HCT116 (cell line): ENCODE data around the gene CA14. TPM values are rescaled to one million over a fixed set of nuclear protein-coding genes. Genes with fewer than 3 reads are reported as not detected.

Experiments used
- ATAC-seq: fragments of 200-7000 bp; cut with Tn5 transposase; 2 replicates; pipeline ENCODE4 v1.9.1; 2020; ENCODE audit warnings: mild to moderate bottlenecking, moderate library complexity
- BruUV-seq: library from RNA; stranded (reverse); fragments of 400-500 nt; replicated peaks from 2 replicates; lab custom pipeline; 2021; lab: Mats Ljungman, UMichigan
- CTCF ChIA-PET: fragments of 300-600 bp; sonication (Branson Sonifier 250); formaldehyde crosslinking; loops from one replicate; lab custom pipeline; 2021; ENCODE audit warnings: antibody characterized with exemption; lab: Charles Lee
- POLR2A ChIA-PET: fragments of 300-600, 350-600 bp; sonication (Branson Sonifier 250); formaldehyde crosslinking; loops from one replicate; lab custom pipeline; 2021; ENCODE audit warnings: antibody characterized with exemption; lab: Charles Lee
- RAD21 ChIA-PET, 2 experiments: fragments of 300-600 bp; sonication (Branson Sonifier 250); formaldehyde crosslinking; loops; one replicate each; lab custom pipeline; 2023; ENCODE audit warnings: low total read pairs in 2 of 2; ENCODE audit not compliant: uncharacterized antibody in 2 of 2, unreplicated experiment in 2 of 2, low non-redundant PET in 1 of 2; lab: Charles Lee
- DNase-seq: peaks from one replicate; pipeline ENCODE4 v3.0.0-alpha.2; 2010; ENCODE audit warnings: low read depth, low spot score
- H2AFZ ChIP-seq: fragments of 200-600 bp; shearing (Covaris generic), sonication (generic); 2 replicates; pipeline ENCODE4 v1.6.1; 2017; ENCODE audit warnings: low read depth, mixed run types, mixed read lengths, antibody characterized with exemption, low read length; ENCODE audit not compliant: poor library complexity, severe bottlenecking
- H3K27ac ChIP-seq: 2 replicates; pipeline ENCODE4 v1.5.1; 2012; ENCODE audit warnings: low read depth, low read length
- H3K27me3 ChIP-seq: fragments of 200-600 bp; sonication (generic); 2 replicates; pipeline ENCODE4 v1.6.1; 2016; ENCODE audit warnings: mixed run types, low read length, mixed read lengths; ENCODE audit not compliant: insufficient read depth
- H3K36me3 ChIP-seq, 2 experiments: fragments of 200-500 bp in 1 of 2; fragments of 200-600 bp in 1 of 2; sonication (Bioruptor generic) in 1 of 2; sonication (generic) in 1 of 2; 2 replicates each; pipeline versions ENCODE4 v1.5.1 to v1.6.1; 2014 to 2016; ENCODE audit warnings: low read length in 2 of 2, inconsistent platforms in 1 of 2, mixed read lengths in 1 of 2, mixed run types in 1 of 2; ENCODE audit not compliant: insufficient read depth in 2 of 2, control insufficient read depth in 1 of 2
- H3K4me1 ChIP-seq, 2 experiments: fragments of 200-600 bp in 1 of 2; sonication (generic) in 1 of 2; 2 replicates each; pipeline versions ENCODE4 v1.5.1 to v1.6.1; 2012 to 2017; ENCODE audit warnings: low read length in 2 of 2, inconsistent platforms in 1 of 2, mild to moderate bottlenecking in 1 of 2, mixed read lengths in 1 of 2, mixed run types in 1 of 2, moderate library complexity in 1 of 2; ENCODE audit not compliant: insufficient read depth in 2 of 2, control insufficient read depth in 1 of 2
- H3K4me2 ChIP-seq: fragments of 200-600 bp; sonication (generic); 2 replicates; pipeline ENCODE4 v1.6.1; 2017; ENCODE audit warnings: mixed run types, low read length, mixed read lengths
- H3K4me3 ChIP-seq, 2 experiments: fragments of 200-600 bp in 1 of 2; sonication (generic) in 1 of 2; replicated peaks in 1 of 2; 2 replicates each; pipeline ENCODE4 v1.5.1; 2011 to 2016; ENCODE audit warnings: low read length in 2 of 2, control low read depth in 1 of 2, low read depth in 1 of 2, mild to moderate bottlenecking in 1 of 2, mixed read lengths in 1 of 2, mixed run types in 1 of 2
- H3K79me2 ChIP-seq: fragments of 200-600 bp; sonication (generic); 2 replicates; pipeline ENCODE4 v1.6.1; 2017; ENCODE audit warnings: mild to moderate bottlenecking, mixed run types, low read length, moderate library complexity, mixed read lengths; ENCODE audit not compliant: insufficient read depth
- H3K9ac ChIP-seq: fragments of 200-600 bp; sonication (generic); 2 replicates; pipeline ENCODE4 v1.6.1; 2016; ENCODE audit warnings: low read length, mixed read lengths
- H3K9me2 ChIP-seq: fragments of 200-600 bp; sonication (generic), shearing (Covaris generic); 2 replicates; pipeline ENCODE4 v1.6.1; 2017; ENCODE audit warnings: mixed run types, mild to moderate bottlenecking, moderate library complexity; ENCODE audit not compliant: insufficient read depth
- H3K9me3 ChIP-seq, 2 experiments: fragments of 200-500 bp in 1 of 2; fragments of 200-600 bp in 1 of 2; sonication (Bioruptor generic) in 1 of 2; sonication (generic) in 1 of 2; 2 replicates each; pipeline ENCODE4 v1.6.1; 2014 to 2017; ENCODE audit warnings: low read length in 2 of 2, mixed read lengths in 2 of 2, inconsistent platforms in 1 of 2, low read depth in 1 of 2, mild to moderate bottlenecking in 1 of 2, mixed run types in 1 of 2, moderate library complexity in 1 of 2; ENCODE audit not compliant: control insufficient read depth in 1 of 2, insufficient read depth in 1 of 2
- H4K20me1 ChIP-seq: fragments of 200-600 bp; sonication (generic), shearing (Covaris generic); 2 replicates; pipeline ENCODE4 v1.6.1; 2017; ENCODE audit warnings: mixed run types, mild to moderate bottlenecking, moderate library complexity; ENCODE audit not compliant: insufficient read depth
- CBX3 ChIP-seq: IDR thresholded peaks from 2 replicates; pipeline ENCODE4 v1.6.1; 2012; ENCODE audit warnings: low read depth
- EZH2 ChIP-seq: fragments of 200-600 bp; sonication (generic); IDR thresholded peaks from 2 replicates; pipeline ENCODE4 v1.6.1; 2017; ENCODE audit warnings: antibody characterized with exemption, mixed run types
- FOSL1 ChIP-seq: IDR thresholded peaks from 2 replicates; pipeline ENCODE4 v1.6.1; 2012; ENCODE audit warnings: low read depth
- JUND ChIP-seq: IDR thresholded peaks from 2 replicates; pipeline ENCODE4 v1.6.1; 2012
- SIN3A ChIP-seq: IDR thresholded peaks from 2 replicates; pipeline ENCODE4 v1.6.1; 2012; ENCODE audit warnings: low read depth
- SRF ChIP-seq: IDR thresholded peaks from 2 replicates; pipeline ENCODE4 v1.6.1; 2012; ENCODE audit warnings: low read depth
- TCF7L2 ChIP-seq: IDR thresholded peaks from 2 replicates; pipeline ENCODE4 v1.7.0; 2011; ENCODE audit warnings: borderline replicate concordance, inconsistent platforms; ENCODE audit not compliant: insufficient read depth, insufficient read length; ENCODE audit errors: extremely low read depth
- ZNF274 ChIP-seq: fragments of 200-500 bp; sonication (Bioruptor generic); IDR thresholded peaks from 2 replicates; pipeline ENCODE4 v1.6.1; 2014; ENCODE audit warnings: mild to moderate bottlenecking, low read depth, low read length, inconsistent platforms
- intact Hi-C: fragments of 100-400 bp; cut with micrococcal nuclease; formaldehyde crosslinking; loops from 2 replicates; pipeline ENCODE4 v1.10.0; 2022
- total RNA-seq: library from RNA; stranded (reverse); gene quantifications from one replicate; pipeline ENCODE4 v1.2.1, GENCODE V29; 2021; ENCODE audit not compliant: unreplicated experiment
- TF ChIP-seq, protein P1 (sequence below): IDR thresholded peaks from 2 replicates; pipeline ENCODE4 v1.6.1; 2012
- TF ChIP-seq, protein P2 (sequence below): IDR thresholded peaks from 2 replicates; pipeline ENCODE4 v1.6.1; 2012
- TF ChIP-seq, protein P3 (sequence below): IDR thresholded peaks from 2 replicates; pipeline ENCODE4 v1.6.1; 2011; ENCODE audit warnings: mild to moderate bottlenecking, low read length, moderate library complexity; ENCODE audit not compliant: insufficient replicate concordance; ENCODE audit errors: extremely low read depth
- TF ChIP-seq, protein P4 (sequence below): IDR thresholded peaks from 2 replicates; pipeline ENCODE4 v1.6.1; 2012; ENCODE audit warnings: low read depth

CA14 gene
- total RNA-seq, 1 experiment from 2014 or later, result 0.39 TPM

DNA sequence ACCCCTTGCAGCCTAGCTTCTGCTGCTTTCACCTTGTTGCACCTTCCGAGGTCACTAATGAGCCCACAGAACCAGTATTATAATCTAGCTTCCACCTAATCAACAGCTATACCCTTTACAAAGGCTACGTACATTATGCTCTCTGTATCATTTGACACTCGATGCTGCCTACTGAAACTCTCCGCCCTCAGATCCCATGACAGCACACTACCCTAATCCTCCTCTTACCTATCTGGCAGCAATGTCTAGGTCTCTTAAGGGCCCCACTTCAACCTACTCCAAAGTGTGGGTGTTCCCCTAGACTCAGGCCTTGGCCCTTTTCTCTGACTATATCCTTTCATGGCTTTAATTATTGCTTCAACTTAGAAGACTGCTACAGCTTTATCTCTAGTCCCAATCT lies 31.2 kb downstream of the CA14 start:
- Histone ChIP-seq H3K36me3 (no peaks in the 10 kb centered on the region), H3K9me3 (no peaks in the 10 kb centered on the region), H3K9ac (no peak overlapping the region), H4K20me1 (no peaks in the 10 kb centered on the region), H3K79me2 (peaks cover 2% of the 10 kb centered on the region), H3K4me2 (no peak overlapping the region), H3K27me3 (peaks cover 16% of the 10 kb centered on the region; the same call in 1 of the 2 replicates), H3K4me1 (peaks cover 3 to 8% of the 10 kb centered on the region in 2 experiments; a peak in 2 of 4 replicates), H3K4me3 (no peak overlapping the region), H2AFZ (no peak overlapping the region), H3K27ac (no peak overlapping the region), H3K9me2 (no peaks in the 10 kb centered on the region)
- DNase-seq, result no peak
- no TSS peak for BruUV-seq
- ChIA-PET CTCF (no interaction called here), POLR2A (no interaction called here), RAD21 (no interaction called here)
- ATAC-seq, result no peak
- TF ChIP-seq, protein P1, sequence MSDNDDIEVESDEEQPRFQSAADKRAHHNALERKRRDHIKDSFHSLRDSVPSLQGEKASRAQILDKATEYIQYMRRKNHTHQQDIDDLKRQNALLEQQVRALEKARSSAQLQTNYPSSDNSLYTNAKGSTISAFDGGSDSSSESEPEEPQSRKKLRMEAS, result no peak
- intact Hi-C loops, result no loop called here

DNA sequence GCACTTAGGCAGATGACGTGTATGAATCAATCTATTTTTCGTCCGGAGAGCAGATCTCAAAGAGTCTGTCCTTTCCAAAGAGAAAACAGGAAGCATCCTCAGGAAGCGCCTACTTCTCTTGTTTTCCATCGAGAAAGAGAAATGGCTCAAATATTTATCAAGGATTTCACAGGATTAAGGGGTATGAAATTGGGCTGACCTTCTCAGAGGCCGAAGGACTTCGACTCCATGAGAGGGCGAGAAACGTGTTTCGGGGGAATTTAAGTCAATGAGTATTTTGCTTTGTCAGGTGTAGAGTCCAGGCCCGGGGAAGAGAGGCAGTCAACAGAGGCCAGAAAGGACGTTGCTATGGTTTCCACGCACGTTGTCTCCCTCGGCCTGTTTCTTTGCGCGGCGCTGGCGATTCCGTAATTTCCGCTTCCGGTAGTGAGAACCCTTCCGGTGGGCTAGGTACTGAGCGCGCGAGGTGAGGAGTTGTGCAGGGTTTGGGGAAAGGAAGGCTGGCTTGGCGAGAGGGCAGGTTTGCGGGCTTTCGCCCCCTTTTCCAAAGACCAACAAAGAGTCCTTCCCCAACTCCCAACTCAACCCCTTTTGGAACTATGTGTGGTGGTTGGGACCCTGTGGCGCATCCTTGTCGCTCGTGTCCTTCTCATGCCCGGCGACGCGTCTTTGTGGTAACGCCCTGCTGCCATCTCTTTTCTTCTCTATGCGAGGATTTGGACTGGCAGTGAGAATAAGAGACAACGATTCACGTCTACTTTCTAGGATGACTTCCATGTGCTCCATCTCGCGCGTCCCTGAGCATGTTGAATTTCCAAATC lies 36.1 kb downstream of the CA14 start, which contains the start of gene MRPS21:
TSS of gene MRPS21 (plus strand) at position 429 of the 821 bp plus-strand sequence. CDS start 506 bp downstream, outside the sequence.
- Histone ChIP-seq H4K20me1 (no peaks in the 10 kb centered on the region), H3K4me3 (peak within 1 kb of the TSS; percentile 96 to 97), H3K9me3 (no peaks in the 10 kb centered on the region), H2AFZ (peak within 1 kb of the TSS; percentile 18), H3K27ac (peak within 1 kb of the TSS; percentile 62), H3K27me3 (0 out of 2 replicates have a peak, but pooled peaks cover 4% of the 10 kb centered on the region), H3K9ac (peak within 1 kb of the TSS; percentile 96), H3K4me2 (peak within 1 kb of the TSS; percentile 74), H3K9me2 (no peaks in the 10 kb centered on the region), H3K36me3 (peaks cover 7 to 12% of the 10 kb centered on the region in 2 experiments; a peak in 3 of 4 replicates), H3K79me2 (peaks cover 48% of the 10 kb centered on the region), H3K4me1 (peaks cover 8 to 16% of the 10 kb centered on the region in 2 experiments; a peak in 3 of 4 replicates)
- peak; percentile 99 for ATAC-seq
- POLR2A ChIA-PET, result no interaction called here
- BruUV-seq, result TSS peak; percentile 93
- RAD21 ChIA-PET, result no interaction called here
- intact Hi-C loops, result no loop called here
- CTCF ChIA-PET, result no interaction called here
- peak; percentile 88 for DNase-seq
- TF ChIP-seq FOSL1, result no peak
- TF ChIP-seq, protein P2, sequence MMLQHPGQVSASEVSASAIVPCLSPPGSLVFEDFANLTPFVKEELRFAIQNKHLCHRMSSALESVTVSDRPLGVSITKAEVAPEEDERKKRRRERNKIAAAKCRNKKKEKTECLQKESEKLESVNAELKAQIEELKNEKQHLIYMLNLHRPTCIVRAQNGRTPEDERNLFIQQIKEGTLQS, result no peak
- no peak for TF ChIP-seq EZH2
- no peak for TF ChIP-seq JUND
- TF ChIP-seq, protein P1, result peak; percentile 93
- TF ChIP-seq CBX3, result 0 out of 2 replicates have a peak, but pooled peaks have one; percentile 54
- TF ChIP-seq ZNF274, result no peak
- TF ChIP-seq, protein P3, sequence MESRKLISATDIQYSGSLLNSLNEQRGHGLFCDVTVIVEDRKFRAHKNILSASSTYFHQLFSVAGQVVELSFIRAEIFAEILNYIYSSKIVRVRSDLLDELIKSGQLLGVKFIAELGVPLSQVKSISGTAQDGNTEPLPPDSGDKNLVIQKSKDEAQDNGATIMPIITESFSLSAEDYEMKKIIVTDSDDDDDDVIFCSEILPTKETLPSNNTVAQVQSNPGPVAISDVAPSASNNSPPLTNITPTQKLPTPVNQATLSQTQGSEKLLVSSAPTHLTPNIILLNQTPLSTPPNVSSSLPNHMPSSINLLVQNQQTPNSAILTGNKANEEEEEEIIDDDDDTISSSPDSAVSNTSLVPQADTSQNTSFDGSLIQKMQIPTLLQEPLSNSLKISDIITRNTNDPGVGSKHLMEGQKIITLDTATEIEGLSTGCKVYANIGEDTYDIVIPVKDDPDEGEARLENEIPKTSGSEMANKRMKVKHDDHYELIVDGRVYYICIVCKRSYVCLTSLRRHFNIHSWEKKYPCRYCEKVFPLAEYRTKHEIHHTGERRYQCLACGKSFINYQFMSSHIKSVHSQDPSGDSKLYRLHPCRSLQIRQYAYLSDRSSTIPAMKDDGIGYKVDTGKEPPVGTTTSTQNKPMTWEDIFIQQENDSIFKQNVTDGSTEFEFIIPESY, result no peak
- TF ChIP-seq TCF7L2, result no peak
- peak; percentile 91 for TF ChIP-seq SIN3A
- TF ChIP-seq, protein P4, sequence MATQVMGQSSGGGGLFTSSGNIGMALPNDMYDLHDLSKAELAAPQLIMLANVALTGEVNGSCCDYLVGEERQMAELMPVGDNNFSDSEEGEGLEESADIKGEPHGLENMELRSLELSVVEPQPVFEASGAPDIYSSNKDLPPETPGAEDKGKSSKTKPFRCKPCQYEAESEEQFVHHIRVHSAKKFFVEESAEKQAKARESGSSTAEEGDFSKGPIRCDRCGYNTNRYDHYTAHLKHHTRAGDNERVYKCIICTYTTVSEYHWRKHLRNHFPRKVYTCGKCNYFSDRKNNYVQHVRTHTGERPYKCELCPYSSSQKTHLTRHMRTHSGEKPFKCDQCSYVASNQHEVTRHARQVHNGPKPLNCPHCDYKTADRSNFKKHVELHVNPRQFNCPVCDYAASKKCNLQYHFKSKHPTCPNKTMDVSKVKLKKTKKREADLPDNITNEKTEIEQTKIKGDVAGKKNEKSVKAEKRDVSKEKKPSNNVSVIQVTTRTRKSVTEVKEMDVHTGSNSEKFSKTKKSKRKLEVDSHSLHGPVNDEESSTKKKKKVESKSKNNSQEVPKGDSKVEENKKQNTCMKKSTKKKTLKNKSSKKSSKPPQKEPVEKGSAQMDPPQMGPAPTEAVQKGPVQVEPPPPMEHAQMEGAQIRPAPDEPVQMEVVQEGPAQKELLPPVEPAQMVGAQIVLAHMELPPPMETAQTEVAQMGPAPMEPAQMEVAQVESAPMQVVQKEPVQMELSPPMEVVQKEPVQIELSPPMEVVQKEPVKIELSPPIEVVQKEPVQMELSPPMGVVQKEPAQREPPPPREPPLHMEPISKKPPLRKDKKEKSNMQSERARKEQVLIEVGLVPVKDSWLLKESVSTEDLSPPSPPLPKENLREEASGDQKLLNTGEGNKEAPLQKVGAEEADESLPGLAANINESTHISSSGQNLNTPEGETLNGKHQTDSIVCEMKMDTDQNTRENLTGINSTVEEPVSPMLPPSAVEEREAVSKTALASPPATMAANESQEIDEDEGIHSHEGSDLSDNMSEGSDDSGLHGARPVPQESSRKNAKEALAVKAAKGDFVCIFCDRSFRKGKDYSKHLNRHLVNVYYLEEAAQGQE, result no peak
- TF ChIP-seq SRF, result peak; percentile 86
